ENCODE measurements around the gene WNT5B.

DNA sequence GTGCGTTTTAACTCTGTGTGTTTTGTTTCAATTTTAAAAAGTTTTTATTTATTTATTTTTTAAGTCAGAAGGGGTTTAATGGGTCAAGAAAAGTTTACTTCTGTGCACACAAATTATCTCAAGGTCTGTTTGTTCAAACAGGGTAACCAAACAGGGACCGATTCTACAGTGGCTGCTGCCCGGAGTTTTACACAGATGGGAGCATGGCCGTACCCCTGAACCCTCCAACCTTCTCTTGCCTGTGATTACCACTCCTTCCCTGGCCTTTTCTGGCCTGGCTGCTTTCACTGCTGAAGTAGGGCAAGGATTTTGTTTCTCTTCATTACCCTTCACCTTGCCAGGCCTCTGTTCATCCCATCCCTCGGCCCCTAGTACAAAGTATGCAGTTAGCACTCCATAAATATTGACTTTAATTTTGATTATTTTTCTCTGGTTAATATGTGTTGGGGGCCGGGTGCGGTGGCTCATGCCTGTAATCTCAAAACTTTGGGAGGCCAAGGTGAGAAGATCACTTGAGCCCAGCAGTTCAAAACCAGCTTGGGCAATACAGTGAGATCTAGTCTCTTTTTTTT is 18.9 kb upstream of the WNT5B start:
- TF ChIP-seq POLR2A (IDR thresholded peaks at IDR 0.05; ENCODE audit: low read depth, low read length), result no peak
- TF ChIP-seq POLR2AphosphoS5 (IDR thresholded peaks at IDR 0.05; ENCODE audit: insufficient read depth, low read depth, low read length), result no peak
